COLO668 (cell line): ENCODE results near the gene PIK3C3.
"Not testable (repeated sequence)": the region's sequence is repeated elsewhere in the genome, so short reads cannot be mapped to it uniquely, and the experiment has no call there.

Source experiments
- DNase-seq: peaks from one replicate; lab custom pipeline; 2025; ENCODE audit not compliant: unreplicated experiment; lab: John Stamatoyannopoulos, UW

The PIK3C3 gene

GRCh38 chr18:41965634-41966255 lies 10.7 kb downstream of the PIK3C3 start:
- DNase-seq = no peak

- no peak for DNase-seq
These were observed 11.9 kb downstream of the PIK3C3 start for GRCh38 chr18:41966943-41967342.

GRCh38 chr18:41967680-41968079 lies 12.6 kb downstream of the PIK3C3 start:
- no peak for DNase-seq

DNA sequence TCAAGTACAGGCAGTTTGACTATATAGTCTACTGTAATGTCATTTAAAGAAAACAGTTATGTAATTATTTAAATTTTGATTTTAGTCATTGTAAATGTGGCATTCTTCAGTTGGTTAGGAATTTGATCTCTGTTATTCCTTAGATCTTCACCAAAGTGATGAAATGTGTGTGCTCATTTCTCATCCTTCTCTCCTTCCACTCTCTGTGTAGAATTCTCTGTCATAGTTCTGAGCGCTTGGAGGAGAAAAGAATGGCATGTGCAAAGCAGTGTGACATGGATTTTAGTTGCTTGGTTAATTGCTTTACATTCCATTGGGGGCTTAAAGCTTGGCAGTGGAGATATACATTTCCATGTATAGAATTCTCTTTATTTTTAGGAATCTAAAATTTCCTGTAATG lies 14.8 kb downstream of the PIK3C3 start:
- no peak for DNase-seq

- DNase-seq = no peak
These were observed 17.3 kb downstream of the PIK3C3 start for GRCh38 chr18:41972067-41972925.

DNA sequence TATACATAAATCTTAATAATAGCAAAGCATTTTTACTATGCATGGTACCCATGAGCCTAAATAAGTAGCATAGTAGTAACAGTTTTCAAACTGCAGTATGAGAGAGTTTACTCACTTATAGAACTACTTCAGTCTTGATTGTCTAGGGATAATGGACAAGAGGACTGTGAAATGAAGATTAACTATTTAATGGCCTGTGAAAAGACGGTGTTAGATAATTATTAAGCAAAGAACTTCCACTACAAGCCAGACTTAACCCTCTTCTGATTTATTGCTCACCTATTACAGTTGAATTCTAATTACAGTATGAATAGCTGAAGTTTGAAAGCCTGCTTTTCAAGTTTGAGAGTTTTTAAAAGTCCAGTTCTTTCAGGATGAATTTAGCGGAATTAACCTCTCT lies 18.9 kb downstream of the PIK3C3 start:
- no peak for DNase-seq

GRCh38 chr18:41974796-41975201 lies 19.8 kb downstream of the PIK3C3 start:
- no peak for DNase-seq

GRCh38 chr18:41975284-41975683 lies 20.2 kb downstream of the PIK3C3 start:
- no peak for DNase-seq

- no peak for DNase-seq
These were observed 22.2 kb downstream of the PIK3C3 start for GRCh38 chr18:41977233-41977632.

- DNase-seq = no peak
These were observed 28.1 kb downstream of the PIK3C3 start for GRCh38 chr18:41982942-41983660.

DNA sequence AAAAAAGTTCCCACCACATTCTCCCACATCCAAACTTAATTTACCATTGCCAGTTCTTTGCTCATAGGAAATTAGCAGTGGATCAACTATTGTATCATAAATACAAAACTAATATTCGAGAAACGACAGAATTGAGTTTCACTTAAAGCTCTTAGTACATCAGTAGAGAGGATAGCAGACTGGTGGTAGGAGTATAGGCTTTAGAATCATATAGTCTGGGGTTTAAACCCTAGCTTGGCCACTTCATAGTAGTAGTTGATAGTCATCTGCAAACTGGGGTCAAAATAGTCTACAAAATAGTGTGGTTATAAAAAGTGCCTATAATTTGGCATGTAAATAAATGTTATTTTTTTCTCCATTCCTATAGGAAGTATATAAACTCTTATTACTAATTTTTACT lies 30.9 kb downstream of the PIK3C3 start:
- no peak for DNase-seq

- no peak for DNase-seq
These were observed 34.5 kb downstream of the PIK3C3 start for GRCh38 chr18:41989508-41989907.

GRCh38 chr18:41992066-41992465 lies 37.0 kb downstream of the PIK3C3 start:
- DNase-seq = no peak

GRCh38 chr18:41992703-41993102 lies 37.7 kb downstream of the PIK3C3 start:
- DNase-seq = no peak

- DNase-seq = no peak
These were observed 38.1 kb downstream of the PIK3C3 start for GRCh38 chr18:41993151-41993550.

GRCh38 chr18:41996020-41996419 lies 41.0 kb downstream of the PIK3C3 start:
- DNase-seq = no peak

DNA sequence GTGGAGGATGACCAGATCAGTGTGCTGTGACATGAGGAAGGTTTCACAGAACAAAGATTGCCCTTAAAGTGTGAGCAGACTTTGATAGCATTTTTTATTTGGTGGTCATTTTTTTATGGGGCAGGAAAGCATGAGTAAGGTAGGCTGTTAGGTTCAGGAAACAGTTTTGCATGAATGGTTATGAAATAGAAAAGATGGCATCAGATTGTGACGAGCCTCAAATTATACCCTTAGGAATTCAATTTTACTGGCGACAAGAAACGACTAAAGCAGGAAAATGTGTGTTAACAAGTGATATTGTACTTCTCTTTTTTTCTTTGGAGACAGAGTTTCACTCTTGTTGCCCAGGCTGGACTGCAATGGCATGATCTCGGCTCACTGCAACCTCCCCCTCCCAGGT lies 44.7 kb downstream of the PIK3C3 start:
- DNase-seq = no peak

DNA sequence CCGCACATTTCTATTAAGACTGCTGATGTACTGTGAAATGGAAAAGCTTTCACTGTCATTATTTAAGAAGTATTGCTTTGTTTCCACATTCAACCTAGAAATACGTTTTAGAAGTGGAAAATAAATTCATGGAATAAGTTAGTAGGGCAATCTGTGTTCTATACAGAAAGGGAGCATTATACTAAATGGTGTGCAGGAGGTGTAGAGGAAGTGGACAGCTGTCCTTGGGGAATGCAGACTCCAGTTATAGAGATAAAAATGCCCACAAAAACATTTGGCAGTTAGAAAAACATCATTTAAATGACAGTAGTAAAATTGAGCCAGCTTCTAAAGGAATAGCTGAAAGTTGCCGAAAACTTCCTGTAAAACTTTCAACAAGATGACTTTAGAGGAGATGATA lies 46.8 kb downstream of the PIK3C3 start:
- DNase-seq = no peak

GRCh38 chr18:42004653-42005052 lies 49.6 kb downstream of the PIK3C3 start:
- DNase-seq = no peak

GRCh38 chr18:42005782-42006181 lies 50.7 kb downstream of the PIK3C3 start:
- DNase-seq = no peak

DNA sequence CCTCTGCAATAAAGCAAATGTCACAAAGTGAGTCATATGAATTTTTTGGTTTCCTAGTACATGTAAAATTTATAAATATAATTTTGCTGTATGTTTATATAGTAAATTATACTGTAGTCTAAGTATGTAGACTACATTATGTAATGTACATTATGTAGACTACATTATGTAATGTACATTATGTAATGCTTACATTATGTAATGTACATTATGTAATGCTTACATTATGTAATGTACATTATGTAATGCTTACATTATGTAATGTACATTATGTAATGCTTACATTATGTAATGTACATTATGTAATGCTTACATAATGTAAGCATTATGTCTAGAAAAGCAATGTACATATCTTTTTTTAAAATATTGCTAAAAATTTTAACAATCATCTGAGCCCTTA lies 54.4 kb downstream of the PIK3C3 start:
- DNase-seq = not testable (repeated sequence)

GRCh38 chr18:42011053-42011452 lies 56.0 kb downstream of the PIK3C3 start:
- DNase-seq = no peak
